Gastroesophageal sphincter (tissue), 4 donors: Measurements from ENCODE around the gene STAM. TPM values are rescaled to one million over a fixed set of nuclear protein-coding genes. Genes with fewer than 3 reads are reported as not detected.
A peak's percentile ranks its signal among the peaks of the same experiment; 100 is the strongest.

Experiments used
- ATAC-seq: fragments of 150-250 bp; one replicate; pipeline ENCODE4 v1.9.1; 2016; ENCODE audit warnings: mild to moderate bottlenecking, moderate library complexity
- H3K27ac ChIP-seq, 4 donors: fragments of 200-600 bp; sonication (generic) in 3 of 4; 1 replicate in 3 of 4; 2 replicates in 1 of 4; pipeline ENCODE4 v1.5.1; 2016 to 2019
- H3K27me3 ChIP-seq: fragments of 200-600 bp; sonication (generic); one replicate; pipeline ENCODE4 v1.5.1; 2019
- H3K36me3 ChIP-seq, 2 donors: fragments of 200-600 bp; sonication (generic); one replicate each; pipeline ENCODE4 v1.5.1; 2019; ENCODE audit warnings: control low read depth in 1 of 2
- H3K4me1 ChIP-seq, 3 donors: fragments of 200-600 bp; sonication (generic); 1 replicate in 2 of 3; 2 replicates in 1 of 3; pipeline ENCODE4 v1.5.1; 2016 to 2019; ENCODE audit warnings: control low read depth in 2 of 3
- H3K4me3 ChIP-seq, 2 donors: fragments of 200-600 bp; sonication (generic); one replicate each; pipeline ENCODE4 v1.5.1; 2019; ENCODE audit warnings: mild to moderate bottlenecking in 1 of 2, moderate library complexity in 1 of 2
- H3K9me3 ChIP-seq, 3 donors: fragments of 200-600 bp; sonication (generic); one replicate each; pipeline ENCODE4 v1.5.1; 2017 to 2019; ENCODE audit warnings: control low read depth in 2 of 3
- EP300 ChIP-seq: sonication (generic); formaldehyde crosslinking; IDR thresholded peaks from one replicate; pipeline ENCODE4 v1.6.1; 2017; ENCODE audit warnings: antibody characterized with exemption, mild to moderate bottlenecking
- POLR2A ChIP-seq, 2 donors: fragments of 450-650 bp; IDR thresholded peaks; one replicate each; pipeline ENCODE4 v1.6.1; 2017; ENCODE audit warnings: antibody characterized with exemption in 2 of 2, mild to moderate bottlenecking in 2 of 2, moderate library complexity in 1 of 2
- POLR2AphosphoS5 ChIP-seq: sonication (generic); formaldehyde crosslinking; IDR thresholded peaks from one replicate; pipeline ENCODE4 v1.6.1; 2017; ENCODE audit warnings: antibody characterized with exemption
- WGBS, 2 donors: methylation state at CpG; one replicate each; pipeline ENCODE4 v1.1.5; 2018; ENCODE audit warnings: low coverage in 1 of 2; 5-methylcytosine and 5-hydroxymethylcytosine counted together
- total RNA-seq, 4 donors: library from RNA; depleted of rRNA; stranded (reverse); fragments of >200 nt; gene quantifications; one replicate each; pipeline ENCODE4 v1.1.0, GENCODE V29; 2016
- TF ChIP-seq, protein P1 (sequence below), 4 experiments: fragments of 200-600 bp in 2 of 4; fragments of 450-650 bp in 2 of 4; sonication (generic) in 1 of 4; IDR thresholded peaks; one replicate each; pipeline ENCODE4 v1.5.1; 2017 to 2019; ENCODE audit warnings: antibody characterized with exemption in 4 of 4, mild to moderate bottlenecking in 2 of 4, moderate library complexity in 2 of 4

The STAM gene
- total RNA-seq, 4 donors from 2014 or later = 14.9 to 192 (median 19.2) TPM

DNA sequence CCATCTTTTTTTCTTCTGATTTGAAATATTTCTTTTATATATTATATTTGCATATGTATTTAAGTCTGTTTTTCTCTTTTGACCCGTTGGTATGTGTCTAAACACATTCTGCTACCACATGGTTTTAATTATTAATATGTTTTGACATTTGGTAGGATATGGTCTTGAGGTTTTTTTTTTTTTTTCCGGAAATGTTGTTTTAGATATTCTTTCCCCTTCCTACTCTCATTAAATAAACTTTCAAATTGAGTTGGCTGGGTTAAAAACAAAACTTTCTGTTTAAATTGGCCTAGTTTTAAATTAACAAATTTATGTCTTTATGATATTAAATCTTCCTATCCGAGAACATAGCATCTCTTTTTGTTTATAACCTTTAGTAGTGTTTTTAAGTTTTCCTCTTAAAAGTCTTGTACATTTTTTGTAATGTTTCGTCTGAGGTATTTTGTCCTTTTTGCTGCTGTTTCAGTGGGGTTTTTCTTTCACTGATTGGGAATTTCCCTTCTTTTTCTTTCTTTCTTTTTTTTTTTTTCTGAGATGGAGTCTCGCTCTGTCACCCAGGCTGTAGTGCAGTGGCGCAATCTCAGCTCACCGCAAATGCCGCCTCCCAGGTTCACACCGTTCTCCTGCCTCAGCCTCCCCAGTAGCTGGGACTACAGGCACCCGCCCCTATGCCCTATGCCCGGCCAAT is 25.4 kb downstream of the STAM start:
- Histone ChIP-seq H3K27ac (no peak overlapping the region), H3K36me3 (no peaks in the 10 kb centered on the region), H3K4me1 (peaks cover 0 to 25% (median 0%) of the 10 kb centered on the region in 3 donors), H3K4me3 (no peak overlapping the region), H3K9me3 (no peaks in the 10 kb centered on the region), H3K27me3 (no peaks in the 10 kb centered on the region)
- WGBS, 2 donors = 69 to 78% methylated on average over 4 to 11 of the region's 11 CpGs
- TF ChIP-seq POLR2A (IDR thresholded peaks at IDR 0.05) = no peak
- TF ChIP-seq EP300 = no peak
- TF ChIP-seq, protein P1, sequence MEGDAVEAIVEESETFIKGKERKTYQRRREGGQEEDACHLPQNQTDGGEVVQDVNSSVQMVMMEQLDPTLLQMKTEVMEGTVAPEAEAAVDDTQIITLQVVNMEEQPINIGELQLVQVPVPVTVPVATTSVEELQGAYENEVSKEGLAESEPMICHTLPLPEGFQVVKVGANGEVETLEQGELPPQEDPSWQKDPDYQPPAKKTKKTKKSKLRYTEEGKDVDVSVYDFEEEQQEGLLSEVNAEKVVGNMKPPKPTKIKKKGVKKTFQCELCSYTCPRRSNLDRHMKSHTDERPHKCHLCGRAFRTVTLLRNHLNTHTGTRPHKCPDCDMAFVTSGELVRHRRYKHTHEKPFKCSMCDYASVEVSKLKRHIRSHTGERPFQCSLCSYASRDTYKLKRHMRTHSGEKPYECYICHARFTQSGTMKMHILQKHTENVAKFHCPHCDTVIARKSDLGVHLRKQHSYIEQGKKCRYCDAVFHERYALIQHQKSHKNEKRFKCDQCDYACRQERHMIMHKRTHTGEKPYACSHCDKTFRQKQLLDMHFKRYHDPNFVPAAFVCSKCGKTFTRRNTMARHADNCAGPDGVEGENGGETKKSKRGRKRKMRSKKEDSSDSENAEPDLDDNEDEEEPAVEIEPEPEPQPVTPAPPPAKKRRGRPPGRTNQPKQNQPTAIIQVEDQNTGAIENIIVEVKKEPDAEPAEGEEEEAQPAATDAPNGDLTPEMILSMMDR (IDR thresholded peaks at IDR 0.05) = no peak
- no peak for TF ChIP-seq POLR2AphosphoS5
- ATAC-seq = no peak

DNA sequence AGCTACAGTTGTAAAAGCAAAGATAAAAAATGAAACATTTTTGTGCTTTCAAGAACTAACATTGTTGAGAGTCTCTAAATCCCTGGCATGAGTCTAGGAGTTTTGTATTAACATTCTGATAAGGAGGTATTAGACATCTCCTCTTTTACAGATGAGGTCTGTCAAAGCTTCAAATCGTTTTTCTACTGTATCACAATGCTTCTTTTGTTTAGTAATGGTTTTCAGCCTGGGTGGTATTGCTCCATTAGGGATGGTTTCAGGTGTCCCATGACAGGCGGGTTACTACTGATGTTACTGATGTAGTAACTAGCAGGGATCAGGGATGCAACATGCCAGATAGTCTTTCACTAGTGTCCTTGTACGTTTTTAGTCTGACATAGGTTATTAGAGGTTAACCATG is 27.4 kb downstream of the STAM start:
- no peak overlapping the region for H3K4me3 ChIP-seq
- TF ChIP-seq POLR2A (IDR thresholded peaks at IDR 0.05) (no peak), POLR2AphosphoS5 (no peak), EP300 (no peak)
- TF ChIP-seq, protein P1 (IDR thresholded peaks at IDR 0.05) = no peak
- peaks cover 0 to 40% (median 3%) of the 10 kb centered on the region in 3 donors for H3K4me1 ChIP-seq
- H3K27me3 ChIP-seq = no peaks in the 10 kb centered on the region
- WGBS, 2 donors = 41 to 46% methylated on average over 3 of the region's 3 CpGs
- H3K36me3 ChIP-seq = no peaks in the 10 kb centered on the region
- no peaks in the 10 kb centered on the region for H3K9me3 ChIP-seq
- no peak overlapping the region for H3K27ac ChIP-seq
- no peak for ATAC-seq

DNA sequence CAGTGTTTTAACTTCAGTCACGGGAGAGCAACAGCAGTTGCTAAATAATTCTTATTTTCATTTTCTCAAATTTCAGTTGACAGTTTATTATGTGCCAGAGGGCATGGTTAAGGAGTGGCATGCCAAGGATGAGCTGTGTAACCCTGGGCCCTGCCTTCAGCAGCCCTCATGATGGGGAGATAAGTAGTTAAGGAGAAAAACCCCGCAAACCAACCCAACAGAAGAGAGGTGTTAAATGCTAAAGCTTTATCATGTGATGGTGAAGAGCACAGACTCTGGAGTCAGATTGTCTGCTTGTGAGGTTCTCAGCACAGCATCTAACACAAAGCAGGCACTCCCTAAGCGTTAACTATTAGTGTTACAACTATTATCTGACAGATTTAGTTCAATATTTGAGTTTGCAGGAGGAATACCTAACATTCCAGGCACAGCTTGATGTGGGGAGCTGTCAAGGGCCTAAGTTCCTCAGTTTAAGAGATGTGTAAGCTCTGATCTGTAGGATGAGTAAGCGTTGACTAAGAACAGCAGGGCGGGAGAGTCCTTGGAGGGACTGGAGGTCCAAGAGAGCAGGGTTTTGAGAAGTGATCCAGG is 29.6 kb downstream of the STAM start:
- ATAC-seq = no peak
- Histone ChIP-seq H3K4me3 (no peak overlapping the region), H3K4me1 (peaks cover 0 to 30% (median 3%) of the 10 kb centered on the region in 3 donors), H3K9me3 (no peaks in the 10 kb centered on the region), H3K27me3 (no peaks in the 10 kb centered on the region), H3K27ac (peak overlapping the region in 3 of 4 donors; percentile 12 to 68 (median 57)), H3K36me3 (no peaks in the 10 kb centered on the region)
- TF ChIP-seq POLR2AphosphoS5 (no peak), POLR2A (IDR thresholded peaks at IDR 0.05) (no peak), EP300 (no peak)
- TF ChIP-seq, protein P1 (IDR thresholded peaks at IDR 0.05) = no peak
- 44 to 52% methylated on average over 3 to 5 of the region's 5 CpGs for WGBS, 2 donors

DNA sequence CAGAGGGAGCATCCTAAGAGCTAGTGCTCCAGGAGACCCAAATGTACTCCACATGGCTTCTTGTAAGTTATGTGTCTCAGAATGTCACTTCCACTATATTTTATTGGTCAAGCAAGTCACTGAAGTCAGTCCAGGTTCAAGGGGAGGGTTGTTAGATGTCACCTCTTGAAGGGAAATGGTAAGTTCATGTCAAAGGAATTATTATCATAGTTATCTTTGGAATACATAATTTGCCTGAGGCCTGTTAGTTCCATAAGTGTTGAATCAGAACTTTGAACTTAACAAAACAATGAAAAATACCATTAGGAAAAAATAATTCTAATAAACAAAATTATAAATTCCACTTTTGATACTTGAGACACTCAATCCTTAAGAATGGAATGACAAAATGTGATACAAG is 30.6 kb downstream of the STAM start:
- H3K27me3 ChIP-seq = no peaks in the 10 kb centered on the region
- H3K4me1 ChIP-seq = peaks cover 0 to 26% (median 3%) of the 10 kb centered on the region in 3 donors
- H3K27ac ChIP-seq = peak overlapping the region in 2 of 4 donors; percentile 57 to 68
- no peak overlapping the region for H3K4me3 ChIP-seq
- H3K9me3 ChIP-seq = no peaks in the 10 kb centered on the region
- no peak for TF ChIP-seq EP300
- TF ChIP-seq, protein P1 (IDR thresholded peaks at IDR 0.05) = no peak
- no peak for TF ChIP-seq POLR2A (IDR thresholded peaks at IDR 0.05)
- no peak for TF ChIP-seq POLR2AphosphoS5
- no peaks in the 10 kb centered on the region for H3K36me3 ChIP-seq
- ATAC-seq = no peak

DNA sequence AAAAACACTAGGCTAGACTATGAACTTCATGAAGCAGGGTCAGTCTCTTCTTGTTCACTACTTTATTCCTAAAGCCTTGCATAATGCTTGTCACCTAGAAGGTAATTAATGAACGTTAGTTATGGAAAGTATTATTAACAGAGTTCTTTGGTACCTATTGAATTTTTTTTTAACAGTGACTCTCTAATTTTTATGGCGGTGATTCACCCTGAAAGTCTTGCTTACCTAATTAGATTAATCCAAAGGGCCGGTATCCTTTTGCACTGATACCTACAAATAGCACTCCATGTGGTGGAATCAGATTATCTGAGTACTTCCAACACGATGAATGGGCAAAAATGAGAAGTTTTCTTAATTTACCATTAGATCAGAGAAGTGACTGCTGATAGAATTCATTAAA is 31.7 kb downstream of the STAM start:
- Histone ChIP-seq H3K36me3 (no peaks in the 10 kb centered on the region), H3K4me3 (no peak overlapping the region), H3K4me1 (peaks cover 0 to 26% (median 3%) of the 10 kb centered on the region in 3 donors), H3K9me3 (no peaks in the 10 kb centered on the region), H3K27ac (no peak overlapping the region), H3K27me3 (no peaks in the 10 kb centered on the region)
- TF ChIP-seq, protein P1 (IDR thresholded peaks at IDR 0.05) = no peak
- no peak for TF ChIP-seq POLR2A (IDR thresholded peaks at IDR 0.05)
- no peak for TF ChIP-seq POLR2AphosphoS5
- TF ChIP-seq EP300 = no peak
- no peak for ATAC-seq
- 45 to 48% methylated on average over 4 of the region's 4 CpGs for WGBS, 2 donors
